HCT116 (cell line): Measurements from ENCODE around the gene CRYBG3. TPM values are rescaled to one million over a fixed set of nuclear protein-coding genes. Genes with fewer than 3 reads are reported as not detected.

Experiments
- ATAC-seq: fragments of 200-7000 bp; cut with Tn5 transposase; 2 replicates; pipeline ENCODE4 v1.9.1; 2020; ENCODE audit warnings: mild to moderate bottlenecking, moderate library complexity
- BruUV-seq: library from RNA; stranded (reverse); fragments of 400-500 nt; replicated peaks from 2 replicates; lab custom pipeline; 2021; lab: Mats Ljungman, UMichigan
- CTCF ChIA-PET: fragments of 300-600 bp; sonication (Branson Sonifier 250); formaldehyde crosslinking; loops from one replicate; lab custom pipeline; 2021; ENCODE audit warnings: antibody characterized with exemption; lab: Charles Lee
- POLR2A ChIA-PET: fragments of 300-600, 350-600 bp; sonication (Branson Sonifier 250); formaldehyde crosslinking; loops from one replicate; lab custom pipeline; 2021; ENCODE audit warnings: antibody characterized with exemption; lab: Charles Lee
- RAD21 ChIA-PET, 2 experiments: fragments of 300-600 bp; sonication (Branson Sonifier 250); formaldehyde crosslinking; loops; one replicate each; lab custom pipeline; 2023; ENCODE audit warnings: low total read pairs in 2 of 2; ENCODE audit not compliant: uncharacterized antibody in 2 of 2, unreplicated experiment in 2 of 2, low non-redundant PET in 1 of 2; lab: Charles Lee
- DNase-seq: peaks from one replicate; pipeline ENCODE4 v3.0.0-alpha.2; 2010; ENCODE audit warnings: low read depth, low spot score
- H2AFZ ChIP-seq: fragments of 200-600 bp; shearing (Covaris generic), sonication (generic); 2 replicates; pipeline ENCODE4 v1.6.1; 2017; ENCODE audit warnings: low read depth, mixed run types, mixed read lengths, antibody characterized with exemption, low read length; ENCODE audit not compliant: poor library complexity, severe bottlenecking
- H3K27ac ChIP-seq: 2 replicates; pipeline ENCODE4 v1.5.1; 2012; ENCODE audit warnings: low read depth, low read length
- H3K27me3 ChIP-seq: fragments of 200-600 bp; sonication (generic); 2 replicates; pipeline ENCODE4 v1.6.1; 2016; ENCODE audit warnings: mixed run types, low read length, mixed read lengths; ENCODE audit not compliant: insufficient read depth
- H3K36me3 ChIP-seq, 2 experiments: fragments of 200-500 bp in 1 of 2; fragments of 200-600 bp in 1 of 2; sonication (Bioruptor generic) in 1 of 2; sonication (generic) in 1 of 2; 2 replicates each; pipeline versions ENCODE4 v1.5.1 to v1.6.1; 2014 to 2016; ENCODE audit warnings: low read length in 2 of 2, inconsistent platforms in 1 of 2, mixed read lengths in 1 of 2, mixed run types in 1 of 2; ENCODE audit not compliant: insufficient read depth in 2 of 2, control insufficient read depth in 1 of 2
- H3K4me1 ChIP-seq, 2 experiments: fragments of 200-600 bp in 1 of 2; sonication (generic) in 1 of 2; 2 replicates each; pipeline versions ENCODE4 v1.5.1 to v1.6.1; 2012 to 2017; ENCODE audit warnings: low read length in 2 of 2, inconsistent platforms in 1 of 2, mild to moderate bottlenecking in 1 of 2, mixed read lengths in 1 of 2, mixed run types in 1 of 2, moderate library complexity in 1 of 2; ENCODE audit not compliant: insufficient read depth in 2 of 2, control insufficient read depth in 1 of 2
- H3K4me2 ChIP-seq: fragments of 200-600 bp; sonication (generic); 2 replicates; pipeline ENCODE4 v1.6.1; 2017; ENCODE audit warnings: mixed run types, low read length, mixed read lengths
- H3K4me3 ChIP-seq, 2 experiments: fragments of 200-600 bp in 1 of 2; sonication (generic) in 1 of 2; replicated peaks in 1 of 2; 2 replicates each; pipeline ENCODE4 v1.5.1; 2011 to 2016; ENCODE audit warnings: low read length in 2 of 2, control low read depth in 1 of 2, low read depth in 1 of 2, mild to moderate bottlenecking in 1 of 2, mixed read lengths in 1 of 2, mixed run types in 1 of 2
- H3K79me2 ChIP-seq: fragments of 200-600 bp; sonication (generic); 2 replicates; pipeline ENCODE4 v1.6.1; 2017; ENCODE audit warnings: mild to moderate bottlenecking, mixed run types, low read length, moderate library complexity, mixed read lengths; ENCODE audit not compliant: insufficient read depth
- H3K9ac ChIP-seq: fragments of 200-600 bp; sonication (generic); 2 replicates; pipeline ENCODE4 v1.6.1; 2016; ENCODE audit warnings: low read length, mixed read lengths
- H3K9me2 ChIP-seq: fragments of 200-600 bp; sonication (generic), shearing (Covaris generic); 2 replicates; pipeline ENCODE4 v1.6.1; 2017; ENCODE audit warnings: mixed run types, mild to moderate bottlenecking, moderate library complexity; ENCODE audit not compliant: insufficient read depth
- H3K9me3 ChIP-seq, 2 experiments: fragments of 200-500 bp in 1 of 2; fragments of 200-600 bp in 1 of 2; sonication (Bioruptor generic) in 1 of 2; sonication (generic) in 1 of 2; 2 replicates each; pipeline ENCODE4 v1.6.1; 2014 to 2017; ENCODE audit warnings: low read length in 2 of 2, mixed read lengths in 2 of 2, inconsistent platforms in 1 of 2, low read depth in 1 of 2, mild to moderate bottlenecking in 1 of 2, mixed run types in 1 of 2, moderate library complexity in 1 of 2; ENCODE audit not compliant: control insufficient read depth in 1 of 2, insufficient read depth in 1 of 2
- H4K20me1 ChIP-seq: fragments of 200-600 bp; sonication (generic), shearing (Covaris generic); 2 replicates; pipeline ENCODE4 v1.6.1; 2017; ENCODE audit warnings: mixed run types, mild to moderate bottlenecking, moderate library complexity; ENCODE audit not compliant: insufficient read depth
- ATF3 ChIP-seq: IDR thresholded peaks from 2 replicates; pipeline ENCODE4 v1.6.1; 2012
- CBX3 ChIP-seq: IDR thresholded peaks from 2 replicates; pipeline ENCODE4 v1.6.1; 2012; ENCODE audit warnings: low read depth
- EZH2 ChIP-seq: fragments of 200-600 bp; sonication (generic); IDR thresholded peaks from 2 replicates; pipeline ENCODE4 v1.6.1; 2017; ENCODE audit warnings: antibody characterized with exemption, mixed run types
- EZH2phosphoT487 ChIP-seq: fragments of 200-600 bp; IDR thresholded peaks from 2 replicates; pipeline ENCODE4 v1.6.1; 2018; ENCODE audit warnings: antibody characterized with exemption, borderline replicate concordance
- FOSL1 ChIP-seq: IDR thresholded peaks from 2 replicates; pipeline ENCODE4 v1.6.1; 2012; ENCODE audit warnings: low read depth
- POLR2A ChIP-seq: IDR thresholded peaks from 2 replicates; pipeline ENCODE4 v1.7.0; 2011; ENCODE audit warnings: borderline replicate concordance; ENCODE audit not compliant: insufficient read depth, insufficient read length; ENCODE audit errors: extremely low read depth
- RAD21 ChIP-seq: IDR thresholded peaks from 2 replicates; pipeline ENCODE4 v1.6.1; 2012; ENCODE audit warnings: low read depth, mild to moderate bottlenecking
- SP1 ChIP-seq: IDR thresholded peaks from 2 replicates; pipeline ENCODE4 v1.6.1; 2012; ENCODE audit warnings: low read depth
- TCF7L2 ChIP-seq: IDR thresholded peaks from 2 replicates; pipeline ENCODE4 v1.7.0; 2011; ENCODE audit warnings: borderline replicate concordance, inconsistent platforms; ENCODE audit not compliant: insufficient read depth, insufficient read length; ENCODE audit errors: extremely low read depth
- YY1 ChIP-seq: IDR thresholded peaks from 2 replicates; pipeline ENCODE4 v1.6.1; 2011; ENCODE audit warnings: low read length, low read depth, moderate library complexity, mild to moderate bottlenecking; ENCODE audit not compliant: insufficient replicate concordance; ENCODE audit errors: extremely low read depth
- ZFX ChIP-seq: fragments of 450-650 bp; IDR thresholded peaks from 2 replicates; pipeline ENCODE4 v1.6.1; 2017
- intact Hi-C: fragments of 100-400 bp; cut with micrococcal nuclease; formaldehyde crosslinking; loops from 2 replicates; pipeline ENCODE4 v1.10.0; 2022
- total RNA-seq: library from RNA; stranded (reverse); gene quantifications from one replicate; pipeline ENCODE4 v1.2.1, GENCODE V29; 2021; ENCODE audit not compliant: unreplicated experiment
- TF ChIP-seq, protein P1 (sequence below): IDR thresholded peaks from 2 replicates; pipeline ENCODE4 v1.6.1; 2011; ENCODE audit warnings: mild to moderate bottlenecking, low read length, moderate library complexity; ENCODE audit not compliant: insufficient replicate concordance; ENCODE audit errors: extremely low read depth
- TF ChIP-seq, protein P2 (sequence below): IDR thresholded peaks from 2 replicates; pipeline ENCODE4 v1.6.1; 2012; ENCODE audit warnings: low read depth

CRYBG3 gene
- total RNA-seq, 1 experiment from 2014 or later, result 7.5 TPM

GRCh38 chr3:97952280-97952679 is 130.5 kb downstream of the CRYBG3 start:
- Histone ChIP-seq H3K36me3 (peaks cover 40 to 58% of the 10 kb centered on the region in 2 experiments; a peak in 3 of 4 replicates), H4K20me1 (no peaks in the 10 kb centered on the region), H3K9me2 (no peaks in the 10 kb centered on the region), H3K9ac (no peak overlapping the region), H3K4me1 (no peaks in the 10 kb centered on the region)
- RAD21 ChIA-PET, result no interaction called here
- DNase-seq (no peak), ATAC-seq (no peak)
- CTCF ChIA-PET, result no interaction called here
- intact Hi-C loops, result no loop called here
- no TSS peak for BruUV-seq
- TF ChIP-seq EZH2, result no peak
- TF ChIP-seq EZH2phosphoT487, result no peak
- no peak for TF ChIP-seq POLR2A
- no peak for TF ChIP-seq CBX3
- no peak for TF ChIP-seq ZFX
- TF ChIP-seq SP1, result no peak
- no peak for TF ChIP-seq TCF7L2
- no peak for TF ChIP-seq YY1
- TF ChIP-seq FOSL1, result no peak
- no peak for TF ChIP-seq RAD21
- TF ChIP-seq, protein P1, sequence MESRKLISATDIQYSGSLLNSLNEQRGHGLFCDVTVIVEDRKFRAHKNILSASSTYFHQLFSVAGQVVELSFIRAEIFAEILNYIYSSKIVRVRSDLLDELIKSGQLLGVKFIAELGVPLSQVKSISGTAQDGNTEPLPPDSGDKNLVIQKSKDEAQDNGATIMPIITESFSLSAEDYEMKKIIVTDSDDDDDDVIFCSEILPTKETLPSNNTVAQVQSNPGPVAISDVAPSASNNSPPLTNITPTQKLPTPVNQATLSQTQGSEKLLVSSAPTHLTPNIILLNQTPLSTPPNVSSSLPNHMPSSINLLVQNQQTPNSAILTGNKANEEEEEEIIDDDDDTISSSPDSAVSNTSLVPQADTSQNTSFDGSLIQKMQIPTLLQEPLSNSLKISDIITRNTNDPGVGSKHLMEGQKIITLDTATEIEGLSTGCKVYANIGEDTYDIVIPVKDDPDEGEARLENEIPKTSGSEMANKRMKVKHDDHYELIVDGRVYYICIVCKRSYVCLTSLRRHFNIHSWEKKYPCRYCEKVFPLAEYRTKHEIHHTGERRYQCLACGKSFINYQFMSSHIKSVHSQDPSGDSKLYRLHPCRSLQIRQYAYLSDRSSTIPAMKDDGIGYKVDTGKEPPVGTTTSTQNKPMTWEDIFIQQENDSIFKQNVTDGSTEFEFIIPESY, result no peak
- TF ChIP-seq ATF3, result no peak
- TF ChIP-seq, protein P2, sequence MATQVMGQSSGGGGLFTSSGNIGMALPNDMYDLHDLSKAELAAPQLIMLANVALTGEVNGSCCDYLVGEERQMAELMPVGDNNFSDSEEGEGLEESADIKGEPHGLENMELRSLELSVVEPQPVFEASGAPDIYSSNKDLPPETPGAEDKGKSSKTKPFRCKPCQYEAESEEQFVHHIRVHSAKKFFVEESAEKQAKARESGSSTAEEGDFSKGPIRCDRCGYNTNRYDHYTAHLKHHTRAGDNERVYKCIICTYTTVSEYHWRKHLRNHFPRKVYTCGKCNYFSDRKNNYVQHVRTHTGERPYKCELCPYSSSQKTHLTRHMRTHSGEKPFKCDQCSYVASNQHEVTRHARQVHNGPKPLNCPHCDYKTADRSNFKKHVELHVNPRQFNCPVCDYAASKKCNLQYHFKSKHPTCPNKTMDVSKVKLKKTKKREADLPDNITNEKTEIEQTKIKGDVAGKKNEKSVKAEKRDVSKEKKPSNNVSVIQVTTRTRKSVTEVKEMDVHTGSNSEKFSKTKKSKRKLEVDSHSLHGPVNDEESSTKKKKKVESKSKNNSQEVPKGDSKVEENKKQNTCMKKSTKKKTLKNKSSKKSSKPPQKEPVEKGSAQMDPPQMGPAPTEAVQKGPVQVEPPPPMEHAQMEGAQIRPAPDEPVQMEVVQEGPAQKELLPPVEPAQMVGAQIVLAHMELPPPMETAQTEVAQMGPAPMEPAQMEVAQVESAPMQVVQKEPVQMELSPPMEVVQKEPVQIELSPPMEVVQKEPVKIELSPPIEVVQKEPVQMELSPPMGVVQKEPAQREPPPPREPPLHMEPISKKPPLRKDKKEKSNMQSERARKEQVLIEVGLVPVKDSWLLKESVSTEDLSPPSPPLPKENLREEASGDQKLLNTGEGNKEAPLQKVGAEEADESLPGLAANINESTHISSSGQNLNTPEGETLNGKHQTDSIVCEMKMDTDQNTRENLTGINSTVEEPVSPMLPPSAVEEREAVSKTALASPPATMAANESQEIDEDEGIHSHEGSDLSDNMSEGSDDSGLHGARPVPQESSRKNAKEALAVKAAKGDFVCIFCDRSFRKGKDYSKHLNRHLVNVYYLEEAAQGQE, result no peak
- TF ChIP-seq, all 23 proteins: peak for 0
- no peaks in the 10 kb centered on the region for H3K9me3 ChIP-seq
- H3K4me2 ChIP-seq, result no peak overlapping the region
- POLR2A ChIA-PET, result no interaction called here
- peaks cover 8% of the 10 kb centered on the region; the same call in 1 of the 2 replicates for H3K79me2 ChIP-seq
- no peak overlapping the region for H3K27ac ChIP-seq
- no peak overlapping the region for H3K4me3 ChIP-seq
- no peak overlapping the region for H2AFZ ChIP-seq
- H3K27me3 ChIP-seq, result no peaks in the 10 kb centered on the region
